Measurements from ENCODE around the gene RTRAF. TPM values are rescaled to one million over a fixed set of nuclear protein-coding genes. Genes with fewer than 3 reads are reported as not detected.

RTRAF gene
- total RNA-seq, 2 experiments from 2014 or later, result 235 to 243 TPM

GRCh38 chr14:52021957-52022600 is 32.7 kb downstream of the RTRAF start:
- peaks cover 35% of the 10 kb centered on the region for H3K4me1 Mint-ChIP-seq

DNA sequence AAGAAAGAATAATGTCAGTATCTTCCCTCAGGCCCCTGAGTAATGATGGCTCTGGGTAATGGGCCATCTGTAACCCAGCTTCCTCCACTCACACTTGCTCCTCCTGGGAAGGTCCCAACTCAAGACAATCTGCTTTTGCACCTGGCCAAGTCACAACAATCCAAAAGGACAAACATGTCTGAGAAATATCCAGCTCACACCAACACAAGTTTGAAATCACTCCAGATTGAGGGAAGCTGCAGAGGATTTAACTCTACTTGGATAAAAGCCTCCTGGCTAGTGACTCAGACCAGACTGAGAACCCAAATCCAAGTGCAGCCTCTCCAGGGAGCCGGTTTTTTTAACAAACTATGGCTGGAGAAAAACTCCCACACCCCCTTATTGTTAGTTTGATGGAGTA is 34.2 kb downstream of the RTRAF start:
- Mint-ChIP-seq H3K27me3 (peaks cover 3% of the 10 kb centered on the region), H3K9me3 (peaks cover 15% of the 10 kb centered on the region), H3K36me3 (peaks cover 6% of the 10 kb centered on the region), H3K4me3 (no peak overlapping the region), H3K4me1 (peaks cover 35% of the 10 kb centered on the region), H3K27ac (no peak overlapping the region)
- DNase-seq, result no peak

More at GRCh38 chr14:52021957-52022600, 32.7 kb downstream of the RTRAF start:
- peaks cover 2% of the 10 kb centered on the region for H3K27me3 Mint-ChIP-seq
- H3K36me3 Mint-ChIP-seq, result peaks cover 6% of the 10 kb centered on the region
- H3K9me3 Mint-ChIP-seq, result peaks cover 15% of the 10 kb centered on the region
- peak overlapping the region; percentile 78 for H3K27ac Mint-ChIP-seq
- H3K4me3 Mint-ChIP-seq, result no peak overlapping the region
- DNase-seq, result peak; percentile 10

DNA sequence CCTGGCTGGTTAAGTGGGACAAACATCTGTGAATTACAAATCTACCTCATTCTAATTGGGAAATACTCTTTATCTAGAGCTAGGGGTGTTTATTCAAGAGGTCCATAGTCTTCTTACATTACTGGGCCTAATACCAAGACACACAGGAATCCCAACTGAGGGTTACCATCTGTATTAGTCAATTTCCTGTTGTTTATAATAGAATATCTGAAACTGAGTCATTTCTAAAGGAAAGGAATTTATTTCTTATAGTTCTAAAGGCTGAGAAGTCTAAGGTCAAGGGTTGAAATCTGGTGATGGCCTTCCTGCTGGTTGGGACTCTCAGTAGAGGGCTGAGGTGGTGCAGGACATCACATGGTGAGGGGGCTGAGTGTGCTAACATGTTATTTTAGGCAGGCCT is 36.0 kb downstream of the RTRAF start:
- H3K27me3 Mint-ChIP-seq, result peaks cover 3% of the 10 kb centered on the region
- H3K4me1 Mint-ChIP-seq, result peaks cover 30% of the 10 kb centered on the region
- H3K9me3 Mint-ChIP-seq, result peaks cover 15% of the 10 kb centered on the region
- H3K36me3 Mint-ChIP-seq, result peaks cover 6% of the 10 kb centered on the region
- no peak overlapping the region for H3K4me3 Mint-ChIP-seq
- no peak overlapping the region for H3K27ac Mint-ChIP-seq
- DNase-seq, result no peak

- no peak for DNase-seq
- Mint-ChIP-seq H3K4me3 (no peak overlapping the region), H3K36me3 (peaks cover 6% of the 10 kb centered on the region), H3K4me1 (peaks cover 25% of the 10 kb centered on the region), H3K27me3 (peaks cover 3% of the 10 kb centered on the region), H3K27ac (no peak overlapping the region), H3K9me3 (peaks cover 15% of the 10 kb centered on the region)
Observed at GRCh38 chr14:52026017-52026660, 36.8 kb downstream of the RTRAF start.

- Mint-ChIP-seq H3K4me3 (no peak overlapping the region), H3K27ac (no peak overlapping the region), H3K27me3 (peaks cover 3% of the 10 kb centered on the region), H3K36me3 (peaks cover 6% of the 10 kb centered on the region), H3K4me1 (peaks cover 18% of the 10 kb centered on the region), H3K9me3 (peaks cover 15% of the 10 kb centered on the region)
- no peak for DNase-seq
Observed at GRCh38 chr14:52026901-52027300, 37.6 kb downstream of the RTRAF start.

DNA sequence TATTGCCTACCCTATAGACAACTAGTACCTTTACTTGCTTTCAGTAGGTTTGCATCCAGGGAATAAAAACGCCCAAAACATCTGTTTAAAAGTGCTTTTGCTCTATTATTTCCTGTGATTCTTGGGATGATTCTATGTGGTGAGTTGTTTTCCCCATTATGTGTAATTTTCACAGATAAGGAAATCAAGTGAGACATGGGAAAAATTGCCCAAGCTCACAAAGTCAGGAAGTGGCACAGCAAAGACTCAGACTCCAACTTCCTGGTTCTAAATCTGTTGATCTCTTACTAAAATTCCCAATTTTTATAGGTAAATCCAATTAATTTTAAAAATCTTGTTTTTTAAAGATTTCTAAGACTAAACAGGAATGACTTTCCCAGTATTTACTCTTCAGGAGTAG is 40.5 kb downstream of the RTRAF start:
- Mint-ChIP-seq H3K27me3 (peaks cover 12% of the 10 kb centered on the region), H3K9me3 (no peaks in the 10 kb centered on the region), H3K36me3 (no peaks in the 10 kb centered on the region), H3K27ac (no peak overlapping the region), H3K4me3 (no peak overlapping the region), H3K4me1 (peaks cover 6% of the 10 kb centered on the region)
- DNase-seq, result no peak

DNA sequence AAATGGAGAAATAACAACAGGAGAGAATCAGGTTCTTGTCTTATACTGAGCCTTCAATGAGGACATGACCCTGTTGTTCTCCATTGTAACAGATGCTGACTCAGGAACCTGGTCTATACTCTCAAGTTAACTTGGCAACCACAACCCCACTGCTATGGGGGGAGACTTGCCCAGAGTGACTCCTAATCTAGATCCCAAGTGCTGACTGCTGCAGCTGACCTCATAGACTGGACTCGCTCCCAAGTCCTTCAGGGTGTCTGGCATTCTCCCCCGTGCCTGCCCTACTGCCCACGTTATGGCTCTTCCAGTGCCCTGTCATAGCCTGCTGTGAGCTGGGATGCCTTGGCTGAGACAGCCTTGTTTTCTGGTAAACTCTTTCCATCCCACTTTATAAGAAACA is 42.4 kb downstream of the RTRAF start:
- H3K36me3 Mint-ChIP-seq, result no peaks in the 10 kb centered on the region
- H3K9me3 Mint-ChIP-seq, result peaks cover 2% of the 10 kb centered on the region
- no peaks in the 10 kb centered on the region for H3K4me1 Mint-ChIP-seq
- peaks cover 12% of the 10 kb centered on the region for H3K27me3 Mint-ChIP-seq
- H3K27ac Mint-ChIP-seq, result no peak overlapping the region
- no peak overlapping the region for H3K4me3 Mint-ChIP-seq
- no peak for DNase-seq

DNA sequence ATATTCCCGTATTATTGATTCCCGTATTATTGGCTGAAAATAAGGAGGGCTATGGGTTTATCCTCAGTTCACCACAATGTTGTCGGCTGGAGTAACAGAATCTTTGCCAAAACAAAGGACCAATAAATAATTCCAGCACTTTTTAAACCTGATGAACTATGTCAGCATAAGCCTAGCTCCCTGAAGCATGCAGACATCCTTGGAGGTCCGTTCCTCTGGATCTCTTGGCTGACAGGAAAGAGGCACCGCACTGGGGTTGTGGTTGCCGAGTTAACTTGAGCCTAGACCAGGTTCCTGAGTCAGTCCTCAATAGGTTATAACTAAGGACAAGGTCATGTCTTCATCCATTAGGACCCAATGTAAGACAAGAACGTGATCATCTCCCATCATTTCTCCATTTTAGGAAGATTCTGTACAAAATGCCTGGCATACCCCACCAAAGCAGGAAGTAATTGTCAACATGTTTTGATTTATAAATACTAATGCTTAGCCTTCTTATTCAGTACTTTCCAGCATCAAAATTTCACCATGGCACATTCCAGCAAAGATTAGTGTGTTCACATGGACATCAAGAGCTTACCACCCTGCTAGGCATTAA is 43.0 kb downstream of the RTRAF start:
- H3K27ac Mint-ChIP-seq, result no peak overlapping the region
- H3K4me3 Mint-ChIP-seq, result no peak overlapping the region
- peaks cover 12% of the 10 kb centered on the region for H3K27me3 Mint-ChIP-seq
- H3K36me3 Mint-ChIP-seq, result no peaks in the 10 kb centered on the region
- H3K4me1 Mint-ChIP-seq, result no peaks in the 10 kb centered on the region
- DNase-seq, result no peak
- peaks cover 2% of the 10 kb centered on the region for H3K9me3 Mint-ChIP-seq

- no peak overlapping the region for H3K4me3 Mint-ChIP-seq
- DNase-seq, result no peak
- H3K36me3 Mint-ChIP-seq, result no peaks in the 10 kb centered on the region
- H3K27me3 Mint-ChIP-seq, result peaks cover 12% of the 10 kb centered on the region
- no peaks in the 10 kb centered on the region for H3K4me1 Mint-ChIP-seq
- H3K9me3 Mint-ChIP-seq, result peaks cover 2% of the 10 kb centered on the region
- H3K27ac Mint-ChIP-seq, result no peak overlapping the region
Observed at GRCh38 chr14:52033101-52033642, 43.8 kb downstream of the RTRAF start.

- H3K36me3 Mint-ChIP-seq, result no peaks in the 10 kb centered on the region
- no peak overlapping the region for H3K4me3 Mint-ChIP-seq
- peaks cover 3% of the 10 kb centered on the region for H3K27me3 Mint-ChIP-seq
- peaks cover 2% of the 10 kb centered on the region for H3K4me1 Mint-ChIP-seq
- H3K27ac Mint-ChIP-seq, result no peak overlapping the region
- no peak for DNase-seq
- peaks cover 2% of the 10 kb centered on the region for H3K9me3 Mint-ChIP-seq
Observed at GRCh38 chr14:52039124-52039815, 49.9 kb downstream of the RTRAF start.

GRCh38 chr14:52040598-52040997 is 51.3 kb downstream of the RTRAF start:
- no peak for DNase-seq
- H3K36me3 Mint-ChIP-seq, result no peaks in the 10 kb centered on the region
- peaks cover 3% of the 10 kb centered on the region for H3K27me3 Mint-ChIP-seq
- H3K4me3 Mint-ChIP-seq, result no peak overlapping the region
- peaks cover 10% of the 10 kb centered on the region for H3K4me1 Mint-ChIP-seq
- H3K27ac Mint-ChIP-seq, result no peak overlapping the region
- H3K9me3 Mint-ChIP-seq, result peaks cover 2% of the 10 kb centered on the region

DNA sequence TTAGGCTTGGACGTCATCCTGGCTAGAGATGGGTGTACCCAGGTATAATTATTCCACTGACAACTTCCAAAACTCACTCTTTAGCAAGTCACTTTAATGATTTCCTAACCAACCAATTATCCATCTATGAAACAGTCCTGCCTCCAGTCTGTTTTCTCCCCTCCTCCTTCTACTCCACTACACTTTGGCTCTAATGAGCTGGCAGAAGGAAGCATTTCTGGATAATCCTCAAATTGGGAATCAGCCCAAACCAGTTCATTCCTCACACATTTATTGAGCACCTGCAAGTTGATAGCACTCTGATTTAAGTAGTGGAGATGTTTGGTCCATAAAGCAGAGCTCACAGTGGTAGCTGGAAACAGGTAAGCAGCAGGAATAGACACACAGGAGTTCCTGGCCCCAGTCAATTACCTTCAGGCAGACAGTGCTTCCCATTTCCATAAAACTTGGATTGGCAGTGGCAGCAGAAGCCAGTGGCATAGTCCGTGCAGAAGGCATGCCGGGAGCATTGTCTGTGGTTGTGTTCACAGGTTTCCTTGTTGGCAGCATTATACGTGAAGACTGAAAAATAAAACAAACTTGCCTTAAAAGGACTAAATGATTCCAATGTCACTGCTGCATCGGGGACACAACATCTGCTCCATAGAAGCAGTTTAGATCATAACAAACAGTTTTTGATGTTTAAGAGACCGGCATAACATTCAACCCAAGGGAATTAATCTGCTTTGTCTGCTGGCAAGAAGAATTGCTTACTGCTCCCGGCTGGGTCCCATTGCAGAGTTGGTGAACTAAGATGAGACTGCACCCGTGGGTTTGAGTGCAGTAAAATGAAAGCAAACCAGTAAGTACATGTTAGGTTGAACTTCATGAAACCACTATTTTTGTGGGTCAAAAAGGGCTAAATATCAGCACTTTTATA is 53.3 kb downstream of the RTRAF start:
- peaks cover 12% of the 10 kb centered on the region for H3K4me1 Mint-ChIP-seq
- DNase-seq, result no peak
- H3K27ac Mint-ChIP-seq, result no peak overlapping the region

GRCh38 chr14:52043690-52044089 is 54.3 kb downstream of the RTRAF start:
- no peak overlapping the region for H3K27ac Mint-ChIP-seq
- no peaks in the 10 kb centered on the region for H3K9me3 Mint-ChIP-seq

More for the DNA sequence above, 53.3 kb downstream of the RTRAF start:
- Mint-ChIP-seq H3K4me3 (no peak overlapping the region), H3K27me3 (peaks cover 3% of the 10 kb centered on the region), H3K36me3 (no peaks in the 10 kb centered on the region), H3K9me3 (no peaks in the 10 kb centered on the region)

DNA sequence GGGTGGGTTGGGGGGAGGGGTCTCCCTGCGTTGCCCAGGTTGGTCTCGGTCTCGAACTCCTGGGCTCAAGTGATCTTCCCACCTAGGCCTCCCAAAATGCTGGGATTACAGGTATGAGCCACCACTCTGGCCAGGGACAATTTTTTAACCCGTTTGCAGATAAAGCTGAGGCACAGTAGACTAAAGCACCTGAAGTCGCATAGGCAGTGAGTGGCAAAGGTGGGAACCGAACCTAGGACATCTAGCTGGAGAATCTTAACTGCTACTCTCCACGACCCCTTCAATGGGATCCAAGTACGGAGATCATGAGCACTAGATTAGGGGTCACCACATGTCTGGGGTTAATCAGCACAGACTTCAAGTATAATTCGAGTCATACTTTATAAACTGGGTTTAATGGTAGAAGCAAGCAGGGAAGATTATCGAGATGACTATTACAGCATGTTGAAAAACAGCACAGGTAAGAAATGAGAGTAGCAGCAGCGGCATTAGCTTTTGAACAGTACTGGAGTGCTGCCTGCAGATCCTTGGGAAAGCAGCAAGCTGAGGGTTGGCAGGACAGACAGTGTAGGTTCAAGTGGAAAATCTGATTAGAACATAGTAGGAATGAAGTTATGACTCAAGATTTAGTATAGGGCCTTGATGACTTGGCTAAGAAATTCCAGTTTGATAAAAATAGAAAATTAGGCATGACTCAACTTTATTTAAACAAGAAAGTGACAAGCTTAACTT is 55.6 kb downstream of the RTRAF start:
- no peak overlapping the region for H3K4me3 Mint-ChIP-seq
- H3K36me3 Mint-ChIP-seq, result no peaks in the 10 kb centered on the region
- no peak for DNase-seq
- H3K9me3 Mint-ChIP-seq, result no peaks in the 10 kb centered on the region
- H3K4me1 Mint-ChIP-seq, result peaks cover 12% of the 10 kb centered on the region
- no peaks in the 10 kb centered on the region for H3K27me3 Mint-ChIP-seq
- H3K27ac Mint-ChIP-seq, result no peak overlapping the region

More at GRCh38 chr14:52043690-52044089, 54.3 kb downstream of the RTRAF start:
- Mint-ChIP-seq H3K36me3 (no peaks in the 10 kb centered on the region), H3K4me3 (no peak overlapping the region), H3K4me1 (peaks cover 12% of the 10 kb centered on the region), H3K27me3 (peaks cover 3% of the 10 kb centered on the region)
- DNase-seq, result peak; percentile 30
